Osteoblast (primary cell): ENCODE data around the gene ZNF385C. TPM values are rescaled to one million over a fixed set of nuclear protein-coding genes. Genes with fewer than 3 reads are reported as not detected.

Source experiments
- DNase-seq: peaks from one replicate; pipeline ENCODE4 v3.0.0; 2011; ENCODE audit warnings: low spot score, mixed read lengths; ENCODE audit not compliant: insufficient read length; ENCODE audit errors: missing footprints
- H2AFZ ChIP-seq: 2 replicates; pipeline ENCODE4 v1.6.0; 2011; ENCODE audit warnings: mild to moderate bottlenecking, low read length
- H3K27ac ChIP-seq: 2 replicates; pipeline ENCODE4 v1.5.1; 2011; ENCODE audit warnings: mild to moderate bottlenecking, low read depth, low read length, moderate library complexity
- H3K27me3 ChIP-seq: 2 replicates; pipeline ENCODE4 v1.6.0; 2012; ENCODE audit warnings: mild to moderate bottlenecking, control low read depth, inconsistent platforms, low read length, moderate library complexity; ENCODE audit not compliant: insufficient read depth
- H3K36me3 ChIP-seq: 2 replicates; pipeline ENCODE4 v1.5.1; 2011; ENCODE audit warnings: mild to moderate bottlenecking, low read length, control low read depth, moderate library complexity; ENCODE audit not compliant: insufficient read depth
- H3K4me1 ChIP-seq: 2 replicates; pipeline ENCODE4 v1.5.1; 2011; ENCODE audit warnings: mild to moderate bottlenecking, low read length, control low read depth, moderate library complexity; ENCODE audit not compliant: insufficient read depth
- H3K4me2 ChIP-seq: 2 replicates; pipeline ENCODE4 v1.6.0; 2011; ENCODE audit warnings: mild to moderate bottlenecking, low read length; ENCODE audit not compliant: insufficient read depth
- H3K4me3 ChIP-seq: fragments of 200-600 bp; sonication (generic); 3 replicates; pipeline ENCODE4 v1.5.1; 2012; ENCODE audit warnings: mild to moderate bottlenecking, low read length, inconsistent platforms; ENCODE audit not compliant: insufficient read depth
- H3K79me2 ChIP-seq: 2 replicates; pipeline ENCODE4 v1.6.0; 2012; ENCODE audit warnings: mild to moderate bottlenecking, low read length, control low read depth, inconsistent platforms; ENCODE audit not compliant: insufficient read depth
- H3K9me3 ChIP-seq: 2 replicates; pipeline ENCODE4 v1.5.1; 2011; ENCODE audit warnings: low read depth, low read length, control low read depth
- H4K20me1 ChIP-seq: 2 replicates; pipeline ENCODE4 v1.6.0; 2012; ENCODE audit warnings: mild to moderate bottlenecking, low read length, control low read depth; ENCODE audit not compliant: insufficient read depth
- total RNA-seq: library from RNA; depleted of rRNA; stranded (reverse); fragments of >200 nt; gene quantifications from 2 replicates; pipeline ENCODE4 v1.2.3, GENCODE V29; 2012
- TF ChIP-seq, protein P1 (sequence below): IDR thresholded peaks from 2 replicates; pipeline ENCODE4 v1.5.1; 2011; ENCODE audit warnings: mild to moderate bottlenecking, low read depth, low read length, moderate library complexity; ENCODE audit errors: extremely low read depth

Gene ZNF385C
- total RNA-seq, 1 donor = not detected

DNA sequence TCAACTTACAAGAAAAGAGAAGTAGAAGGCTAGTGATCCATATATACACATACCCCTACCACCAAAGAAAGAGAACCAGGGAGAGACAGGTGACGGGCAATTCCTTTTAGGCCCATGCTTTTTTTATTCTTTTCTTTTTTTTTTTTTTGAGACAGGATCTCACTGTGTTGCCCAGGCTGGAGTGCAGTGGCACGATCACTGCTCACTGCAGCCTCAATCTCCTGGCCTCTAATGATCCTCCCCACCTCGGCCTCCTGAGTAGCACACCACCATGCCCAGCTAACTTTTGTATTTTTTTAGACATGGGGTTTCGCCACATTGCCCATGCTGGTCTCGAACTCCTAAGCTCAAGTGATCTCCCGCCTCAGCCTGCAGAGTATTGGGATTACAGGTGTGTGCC lies 29.1 kb upstream of the ZNF385C start:
- Histone ChIP-seq H3K27ac (no peak overlapping the region), H3K4me3 (no peak overlapping the region), H3K4me1 (peaks cover 11% of the 10 kb centered on the region), H3K9me3 (no peaks in the 10 kb centered on the region), H4K20me1 (peaks cover 34% of the 10 kb centered on the region), H3K79me2 (peaks cover 42% of the 10 kb centered on the region), H3K36me3 (peaks cover 63% of the 10 kb centered on the region), H2AFZ (no peak overlapping the region), H3K27me3 (no peaks in the 10 kb centered on the region), H3K4me2 (no peak overlapping the region)
- TF ChIP-seq, protein P1, sequence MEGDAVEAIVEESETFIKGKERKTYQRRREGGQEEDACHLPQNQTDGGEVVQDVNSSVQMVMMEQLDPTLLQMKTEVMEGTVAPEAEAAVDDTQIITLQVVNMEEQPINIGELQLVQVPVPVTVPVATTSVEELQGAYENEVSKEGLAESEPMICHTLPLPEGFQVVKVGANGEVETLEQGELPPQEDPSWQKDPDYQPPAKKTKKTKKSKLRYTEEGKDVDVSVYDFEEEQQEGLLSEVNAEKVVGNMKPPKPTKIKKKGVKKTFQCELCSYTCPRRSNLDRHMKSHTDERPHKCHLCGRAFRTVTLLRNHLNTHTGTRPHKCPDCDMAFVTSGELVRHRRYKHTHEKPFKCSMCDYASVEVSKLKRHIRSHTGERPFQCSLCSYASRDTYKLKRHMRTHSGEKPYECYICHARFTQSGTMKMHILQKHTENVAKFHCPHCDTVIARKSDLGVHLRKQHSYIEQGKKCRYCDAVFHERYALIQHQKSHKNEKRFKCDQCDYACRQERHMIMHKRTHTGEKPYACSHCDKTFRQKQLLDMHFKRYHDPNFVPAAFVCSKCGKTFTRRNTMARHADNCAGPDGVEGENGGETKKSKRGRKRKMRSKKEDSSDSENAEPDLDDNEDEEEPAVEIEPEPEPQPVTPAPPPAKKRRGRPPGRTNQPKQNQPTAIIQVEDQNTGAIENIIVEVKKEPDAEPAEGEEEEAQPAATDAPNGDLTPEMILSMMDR = no peak
- DNase-seq = peak; percentile 43

DNA sequence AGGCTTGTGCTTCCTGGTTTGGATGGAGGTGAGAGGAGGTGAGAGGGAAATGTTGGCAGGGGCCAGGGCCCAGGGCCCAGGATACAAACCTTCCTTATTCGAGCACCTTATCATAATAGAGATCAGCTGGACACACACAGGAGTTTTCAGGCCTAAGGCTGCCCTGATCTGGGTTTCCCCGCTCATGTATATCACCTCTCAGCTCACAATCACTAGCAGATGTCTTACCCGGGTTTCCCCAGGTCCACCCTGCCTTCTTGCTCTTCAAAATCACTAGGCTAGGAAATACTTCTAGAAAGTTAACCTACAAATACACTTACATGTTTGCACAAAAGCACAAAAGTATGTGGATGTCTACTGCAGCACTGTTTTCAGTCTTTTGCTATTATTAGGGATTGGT lies 28.6 kb upstream of the ZNF385C start:
- Histone ChIP-seq H3K4me3 (no peak overlapping the region), H3K9me3 (no peaks in the 10 kb centered on the region), H2AFZ (no peak overlapping the region), H4K20me1 (peaks cover 28% of the 10 kb centered on the region), H3K4me2 (no peak overlapping the region), H3K79me2 (peaks cover 37% of the 10 kb centered on the region), H3K27me3 (no peaks in the 10 kb centered on the region), H3K4me1 (peaks cover 5% of the 10 kb centered on the region), H3K36me3 (peaks cover 63% of the 10 kb centered on the region), H3K27ac (no peak overlapping the region)
- TF ChIP-seq, protein P1 = no peak
- DNase-seq = no peak

DNA sequence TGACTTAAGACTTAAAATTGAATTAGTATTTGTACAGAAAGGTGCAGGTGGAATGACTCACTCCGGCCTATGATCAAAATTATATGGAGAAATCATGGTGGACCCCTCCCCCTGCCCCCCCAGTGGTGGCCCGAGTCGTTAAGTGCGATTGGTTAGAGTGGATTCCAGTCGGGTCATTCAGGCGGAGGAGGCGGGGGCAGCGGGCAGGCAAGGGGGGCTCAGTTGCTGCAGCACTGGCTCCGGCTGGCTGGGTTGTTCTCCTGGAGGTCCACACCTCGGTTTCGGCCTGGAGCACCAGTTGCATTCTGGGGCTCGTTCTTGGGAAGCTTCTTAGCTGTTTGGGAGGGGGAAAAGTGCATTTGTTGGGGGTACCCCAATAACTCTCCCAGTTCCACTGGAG lies 27.3 kb upstream of the ZNF385C start:
- TF ChIP-seq, protein P1 = no peak
- peak; percentile 11 for DNase-seq
- peaks cover 4% of the 10 kb centered on the region for H3K4me1 ChIP-seq
- H3K4me3 ChIP-seq = no peak overlapping the region
- no peak overlapping the region for H3K27ac ChIP-seq
- no peak overlapping the region for H3K4me2 ChIP-seq
- H2AFZ ChIP-seq = no peak overlapping the region
- peaks cover 25% of the 10 kb centered on the region for H3K79me2 ChIP-seq
- H3K27me3 ChIP-seq = no peaks in the 10 kb centered on the region
- no peaks in the 10 kb centered on the region for H3K9me3 ChIP-seq
- peaks cover 58% of the 10 kb centered on the region for H3K36me3 ChIP-seq
- peaks cover 16% of the 10 kb centered on the region for H4K20me1 ChIP-seq

DNA sequence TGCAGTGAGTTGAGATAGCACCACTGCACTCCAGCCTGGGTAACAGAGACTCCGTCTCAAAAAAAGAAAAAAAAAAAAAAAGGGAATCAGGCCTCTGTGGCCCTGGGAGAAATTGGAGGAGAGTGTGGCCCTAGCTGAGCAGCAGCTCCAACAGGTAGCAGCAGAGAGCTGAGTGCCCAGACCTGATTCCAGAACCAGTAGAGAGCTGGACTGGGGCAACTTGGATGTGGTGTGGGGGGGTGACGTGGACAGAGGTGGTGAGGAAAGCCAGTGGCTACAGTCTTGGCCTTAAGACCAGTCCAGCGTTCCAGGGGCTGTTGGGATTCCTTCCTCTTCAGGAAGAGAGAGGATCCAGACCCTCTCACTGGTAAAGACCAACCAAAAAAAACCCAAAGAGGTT lies 26.0 kb upstream of the ZNF385C start:
- peaks cover 15% of the 10 kb centered on the region for H3K79me2 ChIP-seq
- H3K9me3 ChIP-seq = no peaks in the 10 kb centered on the region
- peaks cover 45% of the 10 kb centered on the region for H3K36me3 ChIP-seq
- TF ChIP-seq, protein P1 = no peak
- no peak overlapping the region for H3K27ac ChIP-seq
- no peak overlapping the region for H2AFZ ChIP-seq
- H4K20me1 ChIP-seq = peaks cover 3% of the 10 kb centered on the region
- H3K4me1 ChIP-seq = peaks cover 9% of the 10 kb centered on the region
- no peak overlapping the region for H3K4me2 ChIP-seq
- DNase-seq = peak; percentile 17
- no peak overlapping the region for H3K4me3 ChIP-seq
- no peaks in the 10 kb centered on the region for H3K27me3 ChIP-seq
